Measurements from ENCODE around the gene FMNL2. TPM values are rescaled to one million over a fixed set of nuclear protein-coding genes. Genes with fewer than 3 reads are reported as not detected.

FMNL2 gene
- total and polyA plus RNA-seq, 2 experiments from 2014 or later: 16.5 to 45.4 TPM

GRCh38 chr2:152467677-152468410, 132.9 kb downstream of the FMNL2 start:
- TF ChIP-seq STAT1 (IDR thresholded peaks at IDR 0.05; ENCODE audit: unreplicated experiment): no peak
- no peak for TF ChIP-seq EZH2phosphoT487 (IDR thresholded peaks at IDR 0.05; ENCODE audit: unreplicated experiment)
- TF ChIP-seq ZNF462 (CRISPR knock-in tag; IDR thresholded peaks at IDR 0.05): no peak
- TF ChIP-seq NANOG (IDR thresholded peaks at IDR 0.05; ENCODE audit: borderline replicate concordance): no peak
- TF ChIP-seq, protein P1, sequence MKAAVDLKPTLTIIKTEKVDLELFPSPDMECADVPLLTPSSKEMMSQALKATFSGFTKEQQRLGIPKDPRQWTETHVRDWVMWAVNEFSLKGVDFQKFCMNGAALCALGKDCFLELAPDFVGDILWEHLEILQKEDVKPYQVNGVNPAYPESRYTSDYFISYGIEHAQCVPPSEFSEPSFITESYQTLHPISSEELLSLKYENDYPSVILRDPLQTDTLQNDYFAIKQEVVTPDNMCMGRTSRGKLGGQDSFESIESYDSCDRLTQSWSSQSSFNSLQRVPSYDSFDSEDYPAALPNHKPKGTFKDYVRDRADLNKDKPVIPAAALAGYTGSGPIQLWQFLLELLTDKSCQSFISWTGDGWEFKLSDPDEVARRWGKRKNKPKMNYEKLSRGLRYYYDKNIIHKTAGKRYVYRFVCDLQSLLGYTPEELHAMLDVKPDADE (IDR thresholded peaks at IDR 0.05): no peak
- TF ChIP-seq, protein P2, sequence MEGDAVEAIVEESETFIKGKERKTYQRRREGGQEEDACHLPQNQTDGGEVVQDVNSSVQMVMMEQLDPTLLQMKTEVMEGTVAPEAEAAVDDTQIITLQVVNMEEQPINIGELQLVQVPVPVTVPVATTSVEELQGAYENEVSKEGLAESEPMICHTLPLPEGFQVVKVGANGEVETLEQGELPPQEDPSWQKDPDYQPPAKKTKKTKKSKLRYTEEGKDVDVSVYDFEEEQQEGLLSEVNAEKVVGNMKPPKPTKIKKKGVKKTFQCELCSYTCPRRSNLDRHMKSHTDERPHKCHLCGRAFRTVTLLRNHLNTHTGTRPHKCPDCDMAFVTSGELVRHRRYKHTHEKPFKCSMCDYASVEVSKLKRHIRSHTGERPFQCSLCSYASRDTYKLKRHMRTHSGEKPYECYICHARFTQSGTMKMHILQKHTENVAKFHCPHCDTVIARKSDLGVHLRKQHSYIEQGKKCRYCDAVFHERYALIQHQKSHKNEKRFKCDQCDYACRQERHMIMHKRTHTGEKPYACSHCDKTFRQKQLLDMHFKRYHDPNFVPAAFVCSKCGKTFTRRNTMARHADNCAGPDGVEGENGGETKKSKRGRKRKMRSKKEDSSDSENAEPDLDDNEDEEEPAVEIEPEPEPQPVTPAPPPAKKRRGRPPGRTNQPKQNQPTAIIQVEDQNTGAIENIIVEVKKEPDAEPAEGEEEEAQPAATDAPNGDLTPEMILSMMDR (conservative IDR thresholded peaks at IDR 0.05; ENCODE audit: low read depth in 2 of 2): no peak
- no peak for TF ChIP-seq POLR2AphosphoS5 (IDR thresholded peaks at IDR 0.05; ENCODE audit: low read depth)
- TF ChIP-seq REST (IDR thresholded peaks at IDR 0.05; ENCODE audit: unreplicated experiment): no peak
- no peak for TF ChIP-seq EZH2 (IDR thresholded peaks at IDR 0.05; ENCODE audit: low read depth, unreplicated experiment)
- TF ChIP-seq ZNF331 (CRISPR knock-in tag; IDR thresholded peaks at IDR 0.05; ENCODE audit: low read depth): no peak
- peak overlapping the region; percentile 41; the same call in 1 of the 2 replicates for H3K4me2 ChIP-seq

More at GRCh38 chr2:152467677-152468410, 132.9 kb downstream of the FMNL2 start:
- Mint-ChIP-seq H3K36me3 (ENCODE audit: low read depth) (no peaks in the 10 kb centered on the region), H3K27ac (peak overlapping the region; percentile 42; the same call in 1 of the 2 replicates), H3K4me1 (peaks cover 79% of the 10 kb centered on the region), H3K9me3 (no peaks in the 10 kb centered on the region), H3K27me3 (ENCODE audit: insufficient read depth, low read depth, poor library complexity) (peaks cover 7% of the 10 kb centered on the region), H3K4me3 (no peak overlapping the region)
- Histone ChIP-seq H3K4me1 (ENCODE audit: insufficient read depth) (peaks cover 79% of the 10 kb centered on the region), H3K36me3 (ENCODE audit: insufficient read depth) (no peaks in the 10 kb centered on the region), H2AFZ (no peak overlapping the region), H3K79me2 (replicated peaks; ENCODE audit: insufficient read depth) (peaks cover 95% of the 10 kb centered on the region), H3K4me3 (no peak overlapping the region), H3K27ac (ENCODE audit: low read depth) (no peak overlapping the region), H3K27me3 (ENCODE audit: insufficient read depth) (no peaks in the 10 kb centered on the region), H3K9me2 (ENCODE audit: insufficient read depth) (no peaks in the 10 kb centered on the region), H3F3A (replicated peaks; ENCODE audit: low read depth) (no peaks in the 10 kb centered on the region), H4K20me1 (replicated peaks; ENCODE audit: insufficient read depth) (peaks cover 32% of the 10 kb centered on the region)
- ATAC-seq (peak; percentile 17; the same call in 2 of the 3 replicates), DNase-seq (ENCODE audit: low spot score) (no peak)
